Activated CD4-positive, alpha-beta T cell treated with anti-CD3 and anti-CD28 coated beads, Interleukin-2, amount 50 U/mL, for 48 hours (primary cell): Measurements from ENCODE around the gene ERP29.

Experiments
- DNase-seq, 2 experiments: peaks; one replicate each; pipeline ENCODE4 v3.0.0-alpha.2; 2020

Gene ERP29

GRCh38 chr12:112049351-112049750, 36.1 kb downstream of the ERP29 start:
- no peak for DNase-seq

GRCh38 chr12:112061137-112061536, 47.9 kb downstream of the ERP29 start:
- DNase-seq: no peak

GRCh38 chr12:112063273-112063672, 50.0 kb downstream of the ERP29 start:
- DNase-seq: no peak

DNA sequence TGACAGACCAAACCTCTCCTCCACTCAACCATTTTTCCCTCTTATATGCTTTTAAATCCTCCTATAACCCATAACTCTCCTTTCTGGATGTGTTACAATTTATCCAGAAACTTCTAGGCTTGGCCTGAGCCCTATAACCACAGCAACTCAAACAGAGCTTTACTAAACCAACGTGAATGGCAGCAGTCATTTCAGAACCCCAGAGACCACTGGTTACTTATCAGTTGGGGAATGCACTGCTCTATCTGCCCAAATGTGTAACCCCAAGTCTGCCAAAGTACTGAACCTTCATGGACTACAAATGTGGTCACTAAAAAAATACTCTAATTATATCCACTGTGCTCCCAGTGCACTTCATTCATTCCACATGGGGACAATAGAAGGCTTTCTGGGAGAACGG, 53.3 kb downstream of the ERP29 start:
- DNase-seq: no peak
